Measurements from ENCODE around the gene YKT6.
"Not testable (repeated sequence)": the region's sequence is repeated elsewhere in the genome, so short reads cannot be mapped to it uniquely, and the experiment has no call there.

YKT6 gene

GRCh38 chr7:44159824-44160630 lies 40.8 kb upstream of the YKT6 start:
- no peak for DNase-seq (ENCODE audit: extremely low spot score)
- TF ChIP-seq CTCF (IDR thresholded peaks at IDR 0.05; ENCODE audit: control extremely low read depth, extremely low read depth, low read depth, missing control alignments), result no peak
- ChIA-PET POLR2A (no interaction called here), CTCF (no interaction called here)

GRCh38 chr7:44161371-44161770 lies 39.4 kb upstream of the YKT6 start:
- ChIA-PET CTCF (no interaction called here), POLR2A (no interaction called here)
- no peak for TF ChIP-seq CTCF (IDR thresholded peaks at IDR 0.05; ENCODE audit: control extremely low read depth, extremely low read depth, low read depth, missing control alignments)
- DNase-seq (ENCODE audit: extremely low spot score), result no peak

GRCh38 chr7:44162179-44162578 lies 38.6 kb upstream of the YKT6 start:
- no peak for DNase-seq (ENCODE audit: extremely low spot score)
- ChIA-PET POLR2A (no interaction called here), CTCF (interaction anchor here (1.4 kb wide), 1 partner anchor 9 kb away, joined by 4 read pairs; no protein-coding TSS in a partner anchor)
- TF ChIP-seq CTCF (IDR thresholded peaks at IDR 0.05; ENCODE audit: control extremely low read depth, extremely low read depth, low read depth, missing control alignments), result no peak

GRCh38 chr7:44162785-44163395 lies 37.9 kb upstream of the YKT6 start:
- CTCF ChIA-PET, result interaction anchor here (1.4 to 1.9 kb wide), 2 partner anchors 10 to 16 kb away, joined by 4 to 7 read pairs; no protein-coding TSS in a partner anchor
- TF ChIP-seq CTCF (IDR thresholded peaks at IDR 0.05; ENCODE audit: control extremely low read depth, extremely low read depth, low read depth, missing control alignments), result no peak
- DNase-seq (ENCODE audit: extremely low spot score), result no peak
- POLR2A ChIA-PET, result no interaction called here

- CTCF ChIA-PET, result interaction anchor here (1.4 to 1.9 kb wide), 3 partner anchors 11 to 23 kb away, joined by 3 to 7 read pairs (median 4); no protein-coding TSS in a partner anchor
- no peak for DNase-seq (ENCODE audit: extremely low spot score)
- no peak for TF ChIP-seq CTCF (IDR thresholded peaks at IDR 0.05; ENCODE audit: control extremely low read depth, extremely low read depth, low read depth, missing control alignments)
- POLR2A ChIA-PET, result no interaction called here
Observed at GRCh38 chr7:44163591-44163990, 37.2 kb upstream of the YKT6 start.

GRCh38 chr7:44167920-44168319 lies 32.9 kb upstream of the YKT6 start:
- POLR2A ChIA-PET, result no interaction called here
- DNase-seq (ENCODE audit: extremely low spot score), result no peak
- CTCF ChIA-PET, result no interaction called here
- TF ChIP-seq CTCF (IDR thresholded peaks at IDR 0.05; ENCODE audit: control extremely low read depth, extremely low read depth, low read depth, missing control alignments), result no peak

GRCh38 chr7:44171901-44172300 lies 28.9 kb upstream of the YKT6 start:
- CTCF ChIA-PET, result interaction anchor here (0.7 to 1.3 kb wide), 2 partner anchors 29 to 69 kb away, joined by 3 read pairs; partner anchors contain the start of gene YKT6
- POLR2A ChIA-PET; DNase-seq (ENCODE audit: extremely low spot score): not testable (repeated sequence)
